ENCODE data around the gene MXRA8.

Gene MXRA8

GRCh38 chr1:1398677-1399186 is 40.4 kb upstream of the MXRA8 start:
- TF ChIP-seq TARDBP (IDR thresholded peaks at IDR 0.05) (no peak), HDGF (IDR thresholded peaks at IDR 0.05; ENCODE audit: borderline replicate concordance) (no peak), FOXM1 (IDR thresholded peaks at IDR 0.05; ENCODE audit: borderline replicate concordance) (no peak), ARNT (IDR thresholded peaks at IDR 0.05) (no peak), BHLHE40 (IDR thresholded peaks at IDR 0.05; ENCODE audit: borderline replicate concordance) (no peak), LEF1 (IDR thresholded peaks at IDR 0.05; ENCODE audit: borderline replicate concordance) (no peak), L3MBTL2 (conservative IDR thresholded peaks at IDR 0.05) (no peak), SUZ12 (IDR thresholded peaks at IDR 0.05) (no peak), FOXA1 (IDR thresholded peaks at IDR 0.05) (no peak), PKNOX1 (IDR thresholded peaks at IDR 0.05) (no peak), CTBP1 (IDR thresholded peaks at IDR 0.05; ENCODE audit: borderline replicate concordance) (no peak), ZNF384 (IDR thresholded peaks at IDR 0.05) (no peak), SP1 (IDR thresholded peaks at IDR 0.05) (no peak), ELF4 (IDR thresholded peaks at IDR 0.05) (no peak), NFRKB (IDR thresholded peaks at IDR 0.05) (no peak), FOXK2 (IDR thresholded peaks at IDR 0.05) (no peak)
- DNase-seq (ENCODE audit: extremely low spot score): no peak
- POLR2A ChIA-PET: interaction anchor here (0.7 to 2.7 kb wide), 14 partner anchors 8 to 94 kb away, joined by 3 to 54 read pairs (median 5); partner anchors contain the start of genes AURKAIP1 and VWA1
- CTCF ChIA-PET: interaction anchor here (0.6 to 1.2 kb wide), 6 partner anchors 23 to 647 kb away, joined by 3 read pairs; partner anchors contain the start of gene AURKAIP1

DNA sequence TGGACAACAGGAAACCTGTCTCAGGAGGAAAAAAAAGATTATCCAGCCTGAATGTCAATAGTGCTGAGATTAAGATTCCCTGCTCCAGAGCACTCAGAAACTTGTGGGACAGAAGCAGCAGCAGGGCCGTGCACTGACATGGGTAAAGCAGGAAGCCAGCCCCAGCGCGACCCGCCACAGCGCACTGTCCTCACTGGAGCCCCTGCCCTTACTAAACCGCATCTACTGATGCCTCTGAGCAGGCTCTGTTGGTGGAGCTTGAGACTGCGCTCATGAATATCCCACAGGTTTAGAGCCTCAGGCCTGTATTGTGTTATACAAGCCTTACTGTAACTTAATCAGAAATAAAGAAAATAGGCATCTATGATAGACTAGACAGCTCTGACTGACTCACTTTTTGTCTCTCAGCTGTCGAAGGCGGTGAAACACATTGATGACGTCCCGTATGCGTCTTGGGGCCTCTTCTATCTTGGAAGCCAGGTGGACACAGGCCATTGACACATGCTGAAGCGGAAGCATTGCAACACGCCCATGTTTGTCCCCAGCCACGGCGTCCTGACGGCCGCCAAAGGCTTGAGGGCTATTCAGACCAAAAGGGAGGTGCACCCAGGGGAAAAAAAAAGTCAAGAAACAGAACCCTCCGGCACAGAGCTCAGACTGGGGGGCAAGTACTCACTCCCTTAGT is 39.6 kb upstream of the MXRA8 start:
- TF ChIP-seq FOXA1 (IDR thresholded peaks at IDR 0.05) (no peak), HDGF (IDR thresholded peaks at IDR 0.05; ENCODE audit: borderline replicate concordance) (no peak), FOXM1 (IDR thresholded peaks at IDR 0.05; ENCODE audit: borderline replicate concordance) (no peak), CTBP1 (IDR thresholded peaks at IDR 0.05; ENCODE audit: borderline replicate concordance) (no peak), ARNT (IDR thresholded peaks at IDR 0.05) (no peak), TARDBP (IDR thresholded peaks at IDR 0.05) (no peak), PKNOX1 (IDR thresholded peaks at IDR 0.05) (no peak), L3MBTL2 (conservative IDR thresholded peaks at IDR 0.05) (no peak), BHLHE40 (IDR thresholded peaks at IDR 0.05; ENCODE audit: borderline replicate concordance) (no peak), ZNF384 (IDR thresholded peaks at IDR 0.05) (no peak), FOXK2 (IDR thresholded peaks at IDR 0.05) (no peak)
- DNase-seq (ENCODE audit: extremely low spot score): no peak
- ChIA-PET CTCF (interaction anchor here (0.6 to 1.2 kb wide), 2 partner anchors 23 to 648 kb away, joined by 3 read pairs; partner anchors contain the start of gene AURKAIP1), POLR2A (interaction anchor here (1.5 to 2.7 kb wide), 3 partner anchors 10 to 39 kb away, joined by 9 to 54 read pairs (median 12); partner anchors contain the start of gene AURKAIP1)

- ChIA-PET CTCF (no interaction called here), POLR2A (no interaction called here)
- DNase-seq (ENCODE audit: extremely low spot score): no peak
- no peak for TF ChIP-seq NFRKB (IDR thresholded peaks at IDR 0.05)
- no peak for TF ChIP-seq SUZ12 (IDR thresholded peaks at IDR 0.05)
- TF ChIP-seq CTBP1 (IDR thresholded peaks at IDR 0.05; ENCODE audit: borderline replicate concordance): no peak
- TF ChIP-seq FOXM1 (IDR thresholded peaks at IDR 0.05; ENCODE audit: borderline replicate concordance): no peak
- no peak for TF ChIP-seq BHLHE40 (IDR thresholded peaks at IDR 0.05; ENCODE audit: borderline replicate concordance)
- no peak for TF ChIP-seq FOXK2 (IDR thresholded peaks at IDR 0.05)
- TF ChIP-seq ELF4 (IDR thresholded peaks at IDR 0.05): no peak
- TF ChIP-seq L3MBTL2 (conservative IDR thresholded peaks at IDR 0.05): no peak
- no peak for TF ChIP-seq ZNF384 (IDR thresholded peaks at IDR 0.05)
- no peak for TF ChIP-seq HDGF (IDR thresholded peaks at IDR 0.05; ENCODE audit: borderline replicate concordance)
- no peak for TF ChIP-seq PKNOX1 (IDR thresholded peaks at IDR 0.05)
- TF ChIP-seq LEF1 (IDR thresholded peaks at IDR 0.05; ENCODE audit: borderline replicate concordance): no peak
- no peak for TF ChIP-seq TARDBP (IDR thresholded peaks at IDR 0.05)
- no peak for TF ChIP-seq ARNT (IDR thresholded peaks at IDR 0.05)
Measured at GRCh38 chr1:1395166-1395565, 36.8 kb upstream of the MXRA8 start.

DNA sequence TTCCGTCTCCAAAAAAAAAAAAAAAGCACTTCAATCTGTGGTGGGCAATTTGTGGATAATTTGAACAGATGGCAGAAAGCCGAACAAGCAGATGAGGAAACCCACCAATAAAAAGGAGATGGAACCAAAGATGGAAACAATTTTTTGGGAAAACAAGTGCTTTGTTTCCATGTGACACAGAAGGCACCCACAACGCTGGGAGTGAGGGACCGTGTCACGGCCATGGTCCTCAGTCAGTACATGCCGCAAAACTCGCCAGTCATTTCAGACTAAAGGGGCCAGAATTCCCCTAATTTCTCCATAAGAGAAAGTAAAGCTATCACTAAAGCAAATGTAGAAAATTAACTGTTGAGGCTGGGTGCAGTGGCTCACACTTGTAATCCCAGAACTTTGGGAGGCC is 35.8 kb upstream of the MXRA8 start:
- DNase-seq (ENCODE audit: extremely low spot score): no peak
- TF ChIP-seq TARDBP (IDR thresholded peaks at IDR 0.05): no peak
- TF ChIP-seq FOXA1 (IDR thresholded peaks at IDR 0.05): no peak
- CTCF ChIA-PET: no interaction called here
- POLR2A ChIA-PET: no interaction called here

DNA sequence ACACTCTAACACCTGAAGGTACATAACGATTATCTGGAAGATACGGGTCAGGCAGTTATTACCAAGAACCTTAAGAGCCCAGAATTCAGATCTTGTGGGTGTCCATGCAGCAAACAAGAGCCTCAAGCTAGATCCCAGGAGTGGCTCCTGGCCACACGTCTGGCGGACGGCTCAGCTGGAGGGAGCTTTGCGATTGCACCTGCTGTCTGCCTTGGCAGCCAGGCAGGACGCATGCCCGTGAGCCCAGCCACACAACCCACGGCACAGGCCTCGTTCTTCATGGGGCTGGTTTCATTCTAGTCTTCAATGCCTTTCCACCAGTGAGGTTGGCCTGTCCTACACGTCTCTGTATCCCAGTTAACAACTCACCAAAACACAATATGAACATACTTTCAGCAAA is 35.1 kb upstream of the MXRA8 start:
- no peak for DNase-seq (ENCODE audit: extremely low spot score)
- CTCF ChIA-PET: no interaction called here
- POLR2A ChIA-PET: no interaction called here
- TF ChIP-seq ARNT (IDR thresholded peaks at IDR 0.05): no peak
- no peak for TF ChIP-seq HDGF (IDR thresholded peaks at IDR 0.05; ENCODE audit: borderline replicate concordance)
- TF ChIP-seq FOXK2 (IDR thresholded peaks at IDR 0.05): no peak
- no peak for TF ChIP-seq LEF1 (IDR thresholded peaks at IDR 0.05; ENCODE audit: borderline replicate concordance)
- no peak for TF ChIP-seq TARDBP (IDR thresholded peaks at IDR 0.05)
- TF ChIP-seq BHLHE40 (IDR thresholded peaks at IDR 0.05; ENCODE audit: borderline replicate concordance): no peak
- TF ChIP-seq ZNF384 (IDR thresholded peaks at IDR 0.05): no peak
- no peak for TF ChIP-seq SUZ12 (IDR thresholded peaks at IDR 0.05)
- no peak for TF ChIP-seq ELF4 (IDR thresholded peaks at IDR 0.05)
- TF ChIP-seq L3MBTL2 (conservative IDR thresholded peaks at IDR 0.05): no peak
- TF ChIP-seq FOXA1 (IDR thresholded peaks at IDR 0.05): no peak
- TF ChIP-seq CTBP1 (IDR thresholded peaks at IDR 0.05; ENCODE audit: borderline replicate concordance): no peak
- no peak for TF ChIP-seq PKNOX1 (IDR thresholded peaks at IDR 0.05)
- TF ChIP-seq NFRKB (IDR thresholded peaks at IDR 0.05): no peak
- TF ChIP-seq SP1 (IDR thresholded peaks at IDR 0.05): no peak
- TF ChIP-seq FOXM1 (IDR thresholded peaks at IDR 0.05; ENCODE audit: borderline replicate concordance): no peak

All from HEK293T (cell line).